Measurements from ENCODE around the gene SCYL1. TPM values are rescaled to one million over a fixed set of nuclear protein-coding genes. Genes with fewer than 3 reads are reported as not detected.

SCYL1 gene
- total RNA-seq, 1 donor from 2014 or later: 128 TPM

DNA sequence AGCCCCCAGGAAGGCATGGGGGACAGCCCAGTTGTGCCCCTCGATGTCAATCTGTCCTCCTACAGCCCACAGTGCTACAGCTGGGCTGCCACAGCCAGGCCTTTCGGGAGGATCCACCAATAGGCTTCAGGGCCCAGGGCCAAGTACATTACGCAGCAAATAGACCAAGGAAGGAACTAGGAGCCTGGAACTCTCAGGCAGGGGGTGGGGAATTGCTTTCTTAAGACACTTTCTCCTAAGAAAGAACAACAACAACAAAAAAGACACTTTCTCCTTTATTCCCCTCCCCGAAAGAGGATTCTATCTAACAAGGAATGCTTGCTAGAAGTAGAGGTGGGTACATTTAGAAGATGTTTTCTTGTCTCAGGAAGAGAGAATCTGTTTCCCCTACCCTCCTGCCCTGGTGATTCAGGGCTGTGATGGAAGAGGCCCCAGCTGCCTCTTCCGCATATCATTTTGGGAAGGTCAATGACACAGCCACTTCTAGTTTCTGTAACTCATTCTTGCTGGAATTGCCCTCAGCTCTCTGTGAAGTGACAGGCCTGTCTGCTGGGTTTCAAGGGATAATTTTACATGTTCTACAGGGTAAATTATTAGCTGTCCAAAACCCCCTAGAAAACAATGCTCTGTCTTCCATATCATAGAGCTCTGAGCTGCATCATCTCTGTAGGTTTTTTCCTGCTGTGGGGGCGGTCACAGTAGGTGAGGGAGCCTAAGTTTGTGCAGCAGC, 32.1 kb upstream of the SCYL1 start:
- peak; percentile 92 for DNase-seq (ENCODE audit: low read depth)

DNA sequence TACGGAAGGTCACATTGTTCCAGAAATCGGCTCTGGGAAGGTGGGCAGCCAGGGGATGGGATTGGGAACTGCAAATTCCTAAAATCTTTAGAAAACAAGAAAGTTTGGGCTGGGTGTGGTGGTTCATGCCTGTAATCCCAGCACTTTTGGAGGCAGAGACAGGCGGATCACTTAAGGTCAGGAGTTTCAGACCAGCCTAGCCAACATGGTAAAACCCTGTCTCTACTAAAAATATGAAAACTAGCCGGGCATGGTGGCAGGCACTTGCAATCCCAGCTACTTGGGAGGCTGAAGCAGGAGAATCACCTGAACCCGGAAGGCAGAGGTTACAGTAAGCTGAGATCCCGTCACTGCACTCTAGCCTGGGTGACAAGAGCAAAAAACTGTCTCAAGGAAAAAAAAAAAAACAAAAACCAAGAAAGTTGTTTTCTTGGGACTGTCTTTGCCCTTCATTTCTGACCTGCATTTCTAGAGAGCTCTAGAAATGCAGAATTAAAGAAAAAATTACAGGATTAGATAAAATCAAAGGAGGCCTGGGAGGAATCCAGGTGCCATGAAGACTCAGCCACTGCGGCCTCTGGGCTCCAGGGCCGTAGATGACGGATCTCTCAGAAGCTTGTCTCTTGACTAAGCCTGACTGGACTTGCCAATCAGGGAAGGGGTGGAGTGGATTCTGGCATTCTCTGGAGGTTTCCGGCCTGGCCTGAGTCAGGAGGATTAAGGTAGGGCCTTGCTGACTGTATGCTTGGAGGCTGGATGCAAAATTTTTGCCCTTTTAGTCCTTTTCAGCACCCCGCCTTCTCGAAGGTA, 31.3 kb upstream of the SCYL1 start:
- peak; percentile 94 for DNase-seq (ENCODE audit: low read depth)

DNA sequence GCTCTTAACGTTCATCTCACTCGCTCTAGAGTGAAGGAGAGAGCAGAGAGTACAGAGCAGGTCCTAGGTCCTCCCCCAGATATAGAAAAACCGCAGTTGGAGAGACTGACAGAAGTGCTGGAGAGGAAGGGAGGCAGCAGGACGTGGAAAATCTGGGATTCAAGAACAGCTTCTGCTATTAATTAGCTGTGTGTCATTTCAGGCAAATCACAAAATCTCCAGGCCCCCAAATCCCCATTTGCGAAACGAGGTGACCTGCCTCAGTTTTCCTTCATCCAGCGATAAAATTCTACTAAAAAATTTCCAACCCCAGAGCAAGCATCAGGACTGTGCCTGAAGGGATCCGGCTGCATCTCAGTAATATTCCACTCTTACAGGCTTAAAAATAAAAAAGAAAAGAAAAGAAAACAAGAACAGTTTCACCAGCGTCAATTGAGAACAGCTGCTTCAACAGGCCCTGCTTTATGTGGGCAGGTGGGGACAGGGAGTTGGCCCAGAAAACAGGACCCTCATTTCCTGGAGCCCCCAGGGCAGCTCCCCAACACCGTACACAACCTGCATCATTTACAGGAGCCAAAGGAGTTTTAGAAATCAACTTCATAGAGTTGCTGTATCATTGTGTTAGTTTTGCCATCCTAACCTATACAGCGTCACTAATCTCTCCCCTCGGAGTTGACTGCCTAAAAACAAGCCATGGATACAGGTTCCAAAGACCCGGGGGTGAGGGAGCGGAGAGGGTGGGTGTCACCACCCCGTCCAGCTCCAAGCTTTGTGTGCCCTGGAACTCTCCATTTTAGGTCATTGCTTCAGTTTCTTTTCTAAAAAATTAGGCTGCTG, 28.4 kb upstream of the SCYL1 start:
- DNase-seq (ENCODE audit: low read depth): peak; percentile 70

DNA sequence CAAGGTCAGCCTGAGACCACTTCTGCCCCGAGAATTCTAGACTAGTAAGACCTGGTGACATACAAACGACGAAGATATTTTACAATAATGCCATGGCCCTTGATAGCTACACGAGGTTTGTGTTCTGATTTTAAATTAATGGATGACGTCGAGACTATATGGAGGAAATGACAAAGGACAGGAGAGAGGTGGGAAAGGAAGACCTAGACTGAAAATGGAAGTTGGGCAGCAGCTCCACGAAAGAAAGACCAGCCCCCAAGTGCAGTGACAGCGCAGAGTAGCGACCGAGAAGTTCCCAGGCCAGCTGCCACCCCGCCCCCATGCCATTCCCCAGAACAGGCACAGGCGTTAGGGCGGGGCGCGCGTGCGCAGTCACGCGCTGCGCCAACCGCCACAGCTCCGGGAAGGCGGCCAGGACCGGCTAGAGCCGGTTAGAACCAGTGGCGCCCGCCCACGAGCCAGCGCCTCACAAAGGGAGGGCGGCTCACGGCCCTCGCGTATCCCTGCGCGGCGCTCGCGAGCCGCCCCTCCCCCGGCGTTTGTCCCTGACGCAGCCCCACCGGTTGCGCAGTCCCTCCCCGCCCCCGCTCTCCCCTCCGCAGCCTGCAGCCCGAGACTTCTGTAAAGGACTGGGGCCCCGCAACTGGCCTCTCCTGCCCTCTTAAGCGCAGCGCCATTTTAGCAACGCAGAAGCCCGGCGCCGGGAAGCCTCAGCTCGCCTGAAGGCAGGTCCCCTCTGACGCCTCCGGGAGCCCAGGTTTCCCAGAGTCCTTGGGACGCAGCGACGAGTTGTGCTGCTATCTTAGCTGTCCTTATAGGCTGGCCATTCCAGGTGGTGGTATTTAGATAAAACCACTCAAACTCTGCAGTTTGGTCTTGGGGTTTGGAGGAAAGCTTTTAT, 27.5 kb upstream of the SCYL1 start:
- DNase-seq (ENCODE audit: low read depth): peak; percentile 99

DNA sequence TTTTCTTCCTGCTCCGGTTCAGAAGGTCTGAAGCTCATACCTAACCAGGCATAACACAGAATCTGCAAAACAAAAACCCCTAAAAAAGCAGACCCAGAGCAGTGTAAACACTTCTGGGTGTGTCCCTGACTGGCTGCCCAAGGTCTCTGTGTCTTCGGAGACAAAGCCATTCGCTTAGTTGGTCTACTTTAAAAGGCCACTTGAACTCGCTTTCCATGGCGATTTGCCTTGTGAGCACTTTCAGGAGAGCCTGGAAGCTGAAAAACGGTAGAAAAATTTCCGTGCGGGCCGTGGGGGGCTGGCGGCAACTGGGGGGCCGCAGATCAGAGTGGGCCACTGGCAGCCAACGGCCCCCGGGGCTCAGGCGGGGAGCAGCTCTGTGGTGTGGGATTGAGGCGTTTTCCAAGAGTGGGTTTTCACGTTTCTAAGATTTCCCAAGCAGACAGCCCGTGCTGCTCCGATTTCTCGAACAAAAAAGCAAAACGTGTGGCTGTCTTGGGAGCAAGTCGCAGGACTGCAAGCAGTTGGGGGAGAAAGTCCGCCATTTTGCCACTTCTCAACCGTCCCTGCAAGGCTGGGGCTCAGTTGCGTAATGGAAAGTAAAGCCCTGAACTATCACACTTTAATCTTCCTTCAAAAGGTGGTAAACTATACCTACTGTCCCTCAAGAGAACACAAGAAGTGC, 26.7 kb upstream of the SCYL1 start:
- peak; percentile 74 for DNase-seq (ENCODE audit: low read depth)

DNA sequence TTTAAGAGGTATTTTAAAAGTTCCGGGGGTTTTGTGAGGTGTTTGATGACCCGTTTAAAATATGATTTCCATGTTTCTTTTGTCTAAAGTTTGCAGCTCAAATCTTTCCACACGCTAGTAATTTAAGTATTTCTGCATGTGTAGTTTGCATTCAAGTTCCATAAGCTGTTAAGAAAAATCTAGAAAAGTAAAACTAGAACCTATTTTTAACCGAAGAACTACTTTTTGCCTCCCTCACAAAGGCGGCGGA, 26.2 kb upstream of the SCYL1 start:
- no peak for DNase-seq (ENCODE audit: low read depth)

DNA sequence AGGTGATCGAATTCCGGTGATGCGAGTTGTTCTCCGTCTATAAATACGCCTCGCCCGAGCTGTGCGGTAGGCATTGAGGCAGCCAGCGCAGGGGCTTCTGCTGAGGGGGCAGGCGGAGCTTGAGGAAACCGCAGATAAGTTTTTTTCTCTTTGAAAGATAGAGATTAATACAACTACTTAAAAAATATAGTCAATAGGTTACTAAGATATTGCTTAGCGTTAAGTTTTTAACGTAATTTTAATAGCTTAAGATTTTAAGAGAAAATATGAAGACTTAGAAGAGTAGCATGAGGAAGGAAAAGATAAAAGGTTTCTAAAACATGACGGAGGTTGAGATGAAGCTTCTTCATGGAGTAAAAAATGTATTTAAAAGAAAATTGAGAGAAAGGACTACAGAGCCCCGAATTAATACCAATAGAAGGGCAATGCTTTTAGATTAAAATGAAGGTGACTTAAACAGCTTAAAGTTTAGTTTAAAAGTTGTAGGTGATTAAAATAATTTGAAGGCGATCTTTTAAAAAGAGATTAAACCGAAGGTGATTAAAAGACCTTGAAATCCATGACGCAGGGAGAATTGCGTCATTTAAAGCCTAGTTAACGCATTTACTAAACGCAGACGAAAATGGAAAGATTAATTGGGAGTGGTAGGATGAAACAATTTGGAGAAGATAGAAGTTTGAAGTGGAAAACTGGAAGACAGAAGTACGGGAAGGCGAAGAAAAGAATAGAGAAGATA, 25.7 kb upstream of the SCYL1 start, which contains the start of gene MALAT1:
Gene MALAT1, plus strand, starts transcription at position 69 of the 736 bp plus-strand sequence.
- DNase-seq (ENCODE audit: low read depth): peak; percentile 97

DNA sequence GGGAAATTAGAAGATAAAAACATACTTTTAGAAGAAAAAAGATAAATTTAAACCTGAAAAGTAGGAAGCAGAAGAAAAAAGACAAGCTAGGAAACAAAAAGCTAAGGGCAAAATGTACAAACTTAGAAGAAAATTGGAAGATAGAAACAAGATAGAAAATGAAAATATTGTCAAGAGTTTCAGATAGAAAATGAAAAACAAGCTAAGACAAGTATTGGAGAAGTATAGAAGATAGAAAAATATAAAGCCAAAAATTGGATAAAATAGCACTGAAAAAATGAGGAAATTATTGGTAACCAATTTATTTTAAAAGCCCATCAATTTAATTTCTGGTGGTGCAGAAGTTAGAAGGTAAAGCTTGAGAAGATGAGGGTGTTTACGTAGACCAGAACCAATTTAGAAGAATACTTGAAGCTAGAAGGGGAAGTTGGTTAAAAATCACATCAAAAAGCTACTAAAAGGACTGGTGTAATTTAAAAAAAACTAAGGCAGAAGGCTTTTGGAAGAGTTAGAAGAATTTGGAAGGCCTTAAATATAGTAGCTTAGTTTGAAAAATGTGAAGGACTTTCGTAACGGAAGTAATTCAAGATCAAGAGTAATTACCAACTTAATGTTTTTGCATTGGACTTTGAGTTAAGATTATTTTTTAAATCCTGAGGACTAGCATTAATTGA, 25.0 kb upstream of the SCYL1 start:
- DNase-seq (ENCODE audit: low read depth): no peak

DNA sequence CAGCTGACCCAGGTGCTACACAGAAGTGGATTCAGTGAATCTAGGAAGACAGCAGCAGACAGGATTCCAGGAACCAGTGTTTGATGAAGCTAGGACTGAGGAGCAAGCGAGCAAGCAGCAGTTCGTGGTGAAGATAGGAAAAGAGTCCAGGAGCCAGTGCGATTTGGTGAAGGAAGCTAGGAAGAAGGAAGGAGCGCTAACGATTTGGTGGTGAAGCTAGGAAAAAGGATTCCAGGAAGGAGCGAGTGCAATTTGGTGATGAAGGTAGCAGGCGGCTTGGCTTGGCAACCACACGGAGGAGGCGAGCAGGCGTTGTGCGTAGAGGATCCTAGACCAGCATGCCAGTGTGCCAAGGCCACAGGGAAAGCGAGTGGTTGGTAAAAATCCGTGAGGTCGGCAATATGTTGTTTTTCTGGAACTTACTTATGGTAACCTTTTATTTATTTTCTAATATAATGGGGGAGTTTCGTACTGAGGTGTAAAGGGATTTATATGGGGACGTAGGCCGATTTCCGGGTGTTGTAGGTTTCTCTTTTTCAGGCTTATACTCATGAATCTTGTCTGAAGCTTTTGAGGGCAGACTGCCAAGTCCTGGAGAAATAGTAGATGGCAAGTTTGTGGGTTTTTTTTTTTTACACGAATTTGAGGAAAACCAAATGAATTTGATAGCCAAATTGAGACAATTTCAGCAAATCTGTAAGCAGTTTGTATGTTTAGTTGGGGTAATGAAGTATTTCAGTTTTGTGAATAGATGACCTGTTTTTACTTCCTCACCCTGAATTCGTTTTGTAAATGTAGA, 24.3 kb upstream of the SCYL1 start:
- peak; percentile 79 for DNase-seq (ENCODE audit: low read depth)

DNA sequence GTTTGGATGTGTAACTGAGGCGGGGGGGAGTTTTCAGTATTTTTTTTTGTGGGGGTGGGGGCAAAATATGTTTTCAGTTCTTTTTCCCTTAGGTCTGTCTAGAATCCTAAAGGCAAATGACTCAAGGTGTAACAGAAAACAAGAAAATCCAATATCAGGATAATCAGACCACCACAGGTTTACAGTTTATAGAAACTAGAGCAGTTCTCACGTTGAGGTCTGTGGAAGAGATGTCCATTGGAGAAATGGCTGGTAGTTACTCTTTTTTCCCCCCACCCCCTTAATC, 23.8 kb upstream of the SCYL1 start:
- DNase-seq (ENCODE audit: low read depth): no peak

DNA sequence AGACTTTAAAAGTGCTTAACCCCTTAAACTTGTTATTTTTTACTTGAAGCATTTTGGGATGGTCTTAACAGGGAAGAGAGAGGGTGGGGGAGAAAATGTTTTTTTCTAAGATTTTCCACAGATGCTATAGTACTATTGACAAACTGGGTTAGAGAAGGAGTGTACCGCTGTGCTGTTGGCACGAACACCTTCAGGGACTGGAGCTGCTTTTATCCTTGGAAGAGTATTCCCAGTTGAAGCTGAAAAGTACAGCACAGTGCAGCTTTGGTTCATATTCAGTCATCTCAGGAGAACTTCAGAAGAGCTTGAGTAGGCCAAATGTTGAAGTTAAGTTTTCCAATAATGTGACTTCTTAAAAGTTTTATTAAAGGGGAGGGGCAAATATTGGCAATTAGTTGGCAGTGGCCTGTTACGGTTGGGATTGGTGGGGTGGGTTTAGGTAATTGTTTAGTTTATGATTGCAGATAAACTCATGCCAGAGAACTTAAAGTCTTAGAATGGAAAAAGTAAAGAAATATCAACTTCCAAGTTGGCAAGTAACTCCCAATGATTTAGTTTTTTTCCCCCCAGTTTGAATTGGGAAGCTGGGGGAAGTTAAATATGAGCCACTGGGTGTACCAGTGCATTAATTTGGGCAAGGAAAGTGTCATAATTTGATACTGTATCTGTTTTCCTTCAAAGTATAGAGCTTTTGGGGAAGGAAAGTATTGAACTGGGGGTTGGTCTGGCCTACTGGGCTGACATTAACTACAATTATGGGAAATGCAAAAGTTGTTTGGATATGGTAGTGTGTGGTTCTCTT, 23.2 kb upstream of the SCYL1 start:
- peak; percentile 70 for DNase-seq (ENCODE audit: low read depth)

DNA sequence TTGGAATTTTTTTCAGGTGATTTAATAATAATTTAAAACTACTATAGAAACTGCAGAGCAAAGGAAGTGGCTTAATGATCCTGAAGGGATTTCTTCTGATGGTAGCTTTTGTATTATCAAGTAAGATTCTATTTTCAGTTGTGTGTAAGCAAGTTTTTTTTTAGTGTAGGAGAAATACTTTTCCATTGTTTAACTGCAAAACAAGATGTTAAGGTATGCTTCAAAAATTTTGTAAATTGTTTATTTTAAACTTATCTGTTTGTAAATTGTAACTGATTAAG, 22.7 kb upstream of the SCYL1 start:
- DNase-seq (ENCODE audit: low read depth): no peak

DNA sequence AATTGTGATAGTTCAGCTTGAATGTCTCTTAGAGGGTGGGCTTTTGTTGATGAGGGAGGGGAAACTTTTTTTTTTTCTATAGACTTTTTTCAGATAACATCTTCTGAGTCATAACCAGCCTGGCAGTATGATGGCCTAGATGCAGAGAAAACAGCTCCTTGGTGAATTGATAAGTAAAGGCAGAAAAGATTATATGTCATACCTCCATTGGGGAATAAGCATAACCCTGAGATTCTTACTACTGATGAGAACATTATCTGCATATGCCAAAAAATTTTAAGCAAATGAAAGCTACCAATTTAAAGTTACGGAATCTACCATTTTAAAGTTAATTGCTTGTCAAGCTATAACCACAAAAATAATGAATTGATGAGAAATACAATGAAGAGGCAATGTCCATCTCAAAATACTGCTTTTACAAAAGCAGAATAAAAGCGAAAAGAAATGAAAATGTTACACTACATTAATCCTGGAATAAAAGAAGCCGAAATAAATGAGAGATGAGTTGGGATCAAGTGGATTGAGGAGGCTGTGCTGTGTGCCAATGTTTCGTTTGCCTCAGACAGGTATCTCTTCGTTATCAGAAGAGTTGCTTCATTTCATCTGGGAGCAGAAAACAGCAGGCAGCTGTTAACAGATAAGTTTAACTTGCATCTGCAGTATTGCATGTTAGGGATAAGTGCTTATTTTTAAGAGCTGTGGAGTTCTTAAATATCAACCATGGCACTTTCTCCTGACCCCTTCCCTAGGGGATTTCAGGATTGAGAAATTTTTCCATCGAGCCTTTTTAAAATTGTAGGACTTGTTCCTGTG, 22.1 kb upstream of the SCYL1 start:
- peak; percentile 70 for DNase-seq (ENCODE audit: low read depth)

DNA sequence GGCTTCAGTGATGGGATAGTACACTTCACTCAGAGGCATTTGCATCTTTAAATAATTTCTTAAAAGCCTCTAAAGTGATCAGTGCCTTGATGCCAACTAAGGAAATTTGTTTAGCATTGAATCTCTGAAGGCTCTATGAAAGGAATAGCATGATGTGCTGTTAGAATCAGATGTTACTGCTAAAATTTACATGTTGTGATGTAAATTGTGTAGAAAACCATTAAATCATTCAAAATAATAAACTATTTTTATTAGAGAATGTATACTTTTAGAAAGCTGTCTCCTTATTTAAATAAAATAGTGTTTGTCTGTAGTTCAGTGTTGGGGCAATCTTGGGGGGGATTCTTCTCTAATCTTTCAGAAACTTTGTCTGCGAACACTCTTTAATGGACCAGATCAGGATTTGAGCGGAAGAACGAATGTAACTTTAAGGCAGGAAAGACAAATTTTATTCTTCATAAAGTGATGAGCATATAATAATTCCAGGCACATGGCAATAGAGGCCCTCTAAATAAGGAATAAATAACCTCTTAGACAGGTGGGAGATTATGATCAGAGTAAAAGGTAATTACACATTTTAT, 21.4 kb upstream of the SCYL1 start:
- DNase-seq (ENCODE audit: low read depth): peak; percentile 59

DNA sequence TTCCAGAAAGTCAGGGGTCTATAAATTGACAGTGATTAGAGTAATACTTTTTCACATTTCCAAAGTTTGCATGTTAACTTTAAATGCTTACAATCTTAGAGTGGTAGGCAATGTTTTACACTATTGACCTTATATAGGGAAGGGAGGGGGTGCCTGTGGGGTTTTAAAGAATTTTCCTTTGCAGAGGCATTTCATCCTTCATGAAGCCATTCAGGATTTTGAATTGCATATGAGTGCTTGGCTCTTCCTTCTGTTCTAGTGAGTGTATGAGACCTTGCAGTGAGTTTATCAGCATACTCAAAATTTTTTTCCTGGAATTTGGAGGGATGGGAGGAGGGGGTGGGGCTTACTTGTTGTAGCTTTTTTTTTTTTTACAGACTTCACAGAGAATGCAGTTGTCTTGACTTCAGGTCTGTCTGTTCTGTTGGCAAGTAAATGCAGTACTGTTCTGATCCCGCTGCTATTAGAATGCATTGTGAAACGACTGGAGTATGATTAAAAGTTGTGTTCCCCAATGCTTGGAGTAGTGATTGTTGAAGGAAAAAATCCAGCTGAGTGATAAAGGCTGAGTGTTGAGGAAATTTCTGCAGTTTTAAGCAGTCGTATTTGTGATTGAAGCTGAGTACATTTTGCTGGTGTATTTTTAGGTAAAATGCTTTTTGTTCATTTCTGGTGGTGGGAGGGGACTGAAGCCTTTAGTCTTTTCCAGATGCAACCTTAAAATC, 20.8 kb upstream of the SCYL1 start:
- peak; percentile 72 for DNase-seq (ENCODE audit: low read depth)
